Sigmoid colon (tissue), 3 donors: Measurements from ENCODE around the gene PRDX5.

Experiments used
- CTCF ChIP-seq, 4 experiments: fragments of 450-650 bp in 3 of 4; fragments of 200-600 bp in 1 of 4; IDR thresholded peaks; one replicate each; pipeline ENCODE4 v1.5.1; 2016 to 2019; ENCODE audit warnings: antibody characterized with exemption in 4 of 4, mild to moderate bottlenecking in 3 of 4, moderate library complexity in 2 of 4
- POLR2A ChIP-seq, 2 donors: fragments of 450-650 bp; IDR thresholded peaks; one replicate each; pipeline ENCODE4 v1.6.1; 2016; ENCODE audit warnings: antibody characterized with exemption in 2 of 2, mild to moderate bottlenecking in 2 of 2, moderate library complexity in 2 of 2

GRCh38 chr11:64294774-64295173 is 23.1 kb upstream of the PRDX5 start:
- TF ChIP-seq CTCF (IDR thresholded peaks at IDR 0.05) (no peak), POLR2A (IDR thresholded peaks at IDR 0.05) (no peak)
